GM12878 (cell line): ENCODE data around the gene CCL3.

Source experiments
- CTCF ChIP-seq, 3 experiments: IDR thresholded peaks in 2 of 3; conservative IDR thresholded peaks in 1 of 3; 2 replicates each; pipeline ENCODE4 v1.5.1; 2011; ENCODE audit warnings: low read depth in 3 of 3, low read length in 3 of 3, mild to moderate bottlenecking in 3 of 3, control low read depth in 2 of 3, moderate library complexity in 2 of 3, inconsistent platforms in 1 of 3, mixed read lengths in 1 of 3; ENCODE audit not compliant: control insufficient read depth in 2 of 3, insufficient read depth in 1 of 3; ENCODE audit errors: extremely low read depth in 1 of 3
- EP300 ChIP-seq, 2 experiments: fragments of 150-350 bp in 1 of 2; IDR thresholded peaks; 2 replicates each; pipeline ENCODE4 v1.6.1; 2011 to 2012; ENCODE audit warnings: low read depth in 2 of 2, low read length in 2 of 2, borderline replicate concordance in 1 of 2, improper control_type of control experiment in 1 of 2, inconsistent platforms in 1 of 2; ENCODE audit not compliant: control insufficient read depth in 1 of 2
- EZH2 ChIP-seq: IDR thresholded peaks from 2 replicates; pipeline ENCODE4 v1.6.1; 2012; ENCODE audit warnings: low read depth, mild to moderate bottlenecking, control low read depth, inconsistent platforms, low read length, borderline replicate concordance; ENCODE audit not compliant: control insufficient read depth
- GABPA ChIP-seq: IDR thresholded peaks from 2 replicates; pipeline ENCODE4 v1.6.1; 2014; ENCODE audit warnings: antibody characterized with exemption, low read depth, mild to moderate bottlenecking, inconsistent platforms
- MYC ChIP-seq: IDR thresholded peaks from 2 replicates; pipeline ENCODE4 v1.6.1; 2011; ENCODE audit warnings: mild to moderate bottlenecking, low read length, moderate library complexity, inconsistent platforms; ENCODE audit not compliant: insufficient read depth, insufficient replicate concordance, insufficient read length, severe bottlenecking
- NFYA ChIP-seq: IDR thresholded peaks from 2 replicates; pipeline ENCODE4 v1.6.1; 2011; ENCODE audit warnings: low read depth, mild to moderate bottlenecking, low read length, improper control_type of control experiment, borderline replicate concordance
- NR2C2 ChIP-seq: IDR thresholded peaks from 2 replicates; pipeline ENCODE4 v1.6.1; 2011; ENCODE audit warnings: borderline replicate concordance, low read depth; ENCODE audit not compliant: control insufficient read depth, insufficient read length
- SP1 ChIP-seq: IDR thresholded peaks from one replicate; pipeline ENCODE4 v1.6.1; 2011; ENCODE audit warnings: low read depth, low read length
- YBX1 ChIP-seq: fragments of 450-650 bp; IDR thresholded peaks from 2 replicates; pipeline ENCODE4 v1.6.1; 2016; ENCODE audit warnings: antibody characterized with exemption
- ZBTB11 ChIP-seq: fragments of 450-650 bp; formaldehyde crosslinking; IDR thresholded peaks from 2 replicates; pipeline ENCODE4 v1.5.0; 2022; ENCODE audit warnings: mild to moderate bottlenecking, missing genetic modification characterization
- TF ChIP-seq, protein P1 (sequence below): fragments of 450-650 bp; IDR thresholded peaks from 2 replicates; pipeline ENCODE4 v1.6.1; 2016; ENCODE audit warnings: mild to moderate bottlenecking
- TF ChIP-seq, protein P2 (sequence below): IDR thresholded peaks from 2 replicates; pipeline ENCODE4 v1.6.1; 2011; ENCODE audit warnings: mild to moderate bottlenecking, low read depth, low read length, moderate library complexity; ENCODE audit not compliant: insufficient replicate concordance
- TF ChIP-seq, protein P3 (sequence below): fragments of 450-650 bp; IDR thresholded peaks from 2 replicates; pipeline ENCODE4 v1.6.1; 2017; ENCODE audit warnings: mild to moderate bottlenecking

GRCh38 chr17:36055171-36055570, 34.8 kb downstream of the CCL3 start:
- TF ChIP-seq CTCF (IDR thresholded peaks at IDR 0.05 in 2 of 3, conservative IDR thresholded peaks at IDR 0.05 in 1 of 3; ENCODE audit: control insufficient read depth in 2 of 3, extremely low read depth in 1 of 3, insufficient read depth in 1 of 3, low read depth in 3 of 3, low read length in 3 of 3): no peak
- TF ChIP-seq NR2C2: no peak
- TF ChIP-seq EZH2: no peak
- TF ChIP-seq NFYA: no peak
- TF ChIP-seq, protein P1, sequence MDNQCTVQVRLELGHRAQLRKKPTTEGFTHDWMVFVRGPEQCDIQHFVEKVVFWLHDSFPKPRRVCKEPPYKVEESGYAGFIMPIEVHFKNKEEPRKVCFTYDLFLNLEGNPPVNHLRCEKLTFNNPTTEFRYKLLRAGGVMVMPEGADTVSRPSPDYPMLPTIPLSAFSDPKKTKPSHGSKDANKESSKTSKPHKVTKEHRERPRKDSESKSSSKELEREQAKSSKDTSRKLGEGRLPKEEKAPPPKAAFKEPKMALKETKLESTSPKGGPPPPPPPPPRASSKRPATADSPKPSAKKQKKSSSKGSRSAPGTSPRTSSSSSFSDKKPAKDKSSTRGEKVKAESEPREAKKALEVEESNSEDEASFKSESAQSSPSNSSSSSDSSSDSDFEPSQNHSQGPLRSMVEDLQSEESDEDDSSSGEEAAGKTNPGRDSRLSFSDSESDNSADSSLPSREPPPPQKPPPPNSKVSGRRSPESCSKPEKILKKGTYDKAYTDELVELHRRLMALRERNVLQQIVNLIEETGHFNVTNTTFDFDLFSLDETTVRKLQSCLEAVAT: no peak
- no peak for TF ChIP-seq SP1
- no peak for TF ChIP-seq ZBTB11 (CRISPR knock-in tag)
- TF ChIP-seq, protein P2, sequence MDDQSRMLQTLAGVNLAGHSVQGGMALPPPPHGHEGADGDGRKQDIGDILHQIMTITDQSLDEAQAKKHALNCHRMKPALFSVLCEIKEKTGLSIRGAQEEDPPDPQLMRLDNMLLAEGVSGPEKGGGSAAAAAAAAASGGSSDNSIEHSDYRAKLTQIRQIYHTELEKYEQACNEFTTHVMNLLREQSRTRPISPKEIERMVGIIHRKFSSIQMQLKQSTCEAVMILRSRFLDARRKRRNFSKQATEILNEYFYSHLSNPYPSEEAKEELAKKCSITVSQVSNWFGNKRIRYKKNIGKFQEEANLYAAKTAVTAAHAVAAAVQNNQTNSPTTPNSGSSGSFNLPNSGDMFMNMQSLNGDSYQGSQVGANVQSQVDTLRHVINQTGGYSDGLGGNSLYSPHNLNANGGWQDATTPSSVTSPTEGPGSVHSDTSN: no peak
- no peak for TF ChIP-seq GABPA
- TF ChIP-seq, protein P3, sequence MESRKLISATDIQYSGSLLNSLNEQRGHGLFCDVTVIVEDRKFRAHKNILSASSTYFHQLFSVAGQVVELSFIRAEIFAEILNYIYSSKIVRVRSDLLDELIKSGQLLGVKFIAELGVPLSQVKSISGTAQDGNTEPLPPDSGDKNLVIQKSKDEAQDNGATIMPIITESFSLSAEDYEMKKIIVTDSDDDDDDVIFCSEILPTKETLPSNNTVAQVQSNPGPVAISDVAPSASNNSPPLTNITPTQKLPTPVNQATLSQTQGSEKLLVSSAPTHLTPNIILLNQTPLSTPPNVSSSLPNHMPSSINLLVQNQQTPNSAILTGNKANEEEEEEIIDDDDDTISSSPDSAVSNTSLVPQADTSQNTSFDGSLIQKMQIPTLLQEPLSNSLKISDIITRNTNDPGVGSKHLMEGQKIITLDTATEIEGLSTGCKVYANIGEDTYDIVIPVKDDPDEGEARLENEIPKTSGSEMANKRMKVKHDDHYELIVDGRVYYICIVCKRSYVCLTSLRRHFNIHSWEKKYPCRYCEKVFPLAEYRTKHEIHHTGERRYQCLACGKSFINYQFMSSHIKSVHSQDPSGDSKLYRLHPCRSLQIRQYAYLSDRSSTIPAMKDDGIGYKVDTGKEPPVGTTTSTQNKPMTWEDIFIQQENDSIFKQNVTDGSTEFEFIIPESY: no peak
- TF ChIP-seq EP300 (IDR thresholded peaks at IDR 0.05; ENCODE audit: borderline replicate concordance in 1 of 2, control insufficient read depth in 1 of 2, low read depth in 2 of 2, low read length in 2 of 2): no peak
- no peak for TF ChIP-seq MYC
- TF ChIP-seq YBX1: no peak
